Activated CD8-positive, alpha-beta memory T cell treated with anti-CD3 and anti-CD28 coated beads, Interleukin-2, amount 50 U/mL, for 48 hours (primary cell): ENCODE results near the gene EXD3.
A peak's percentile ranks its signal among the peaks of the same experiment; 100 is the strongest.

Source experiments
- DNase-seq: peaks from one replicate; pipeline ENCODE4 v3.0.0-alpha.2; 2020

The EXD3 gene

GRCh38 chr9:137446851-137447471, 24.0 kb upstream of the EXD3 start:
- no peak for DNase-seq

- no peak for DNase-seq
Observed at GRCh38 chr9:137445930-137446431, 23.0 kb upstream of the EXD3 start.

GRCh38 chr9:137445275-137445807, 22.4 kb upstream of the EXD3 start:
- DNase-seq: peak; percentile 92

- DNase-seq: no peak
Observed at GRCh38 chr9:137444106-137444790, 21.3 kb upstream of the EXD3 start.

- no peak for DNase-seq
Observed at GRCh38 chr9:137441935-137442321, 19.0 kb upstream of the EXD3 start.

GRCh38 chr9:137441289-137441934, 18.4 kb upstream of the EXD3 start, which contains the start of gene ENTPD8:
Gene ENTPD8, minus strand, starts transcription at chr9:137441357. Its CDS starts 3,072 bp downstream, at chr9:137438285.
- DNase-seq: no peak

- no peak for DNase-seq
Observed at GRCh38 chr9:137439158-137439714, 16.3 kb upstream of the EXD3 start.

- no peak for DNase-seq
Observed at GRCh38 chr9:137438591-137439157, 15.7 kb upstream of the EXD3 start.

GRCh38 chr9:137437691-137438590, 15.0 kb upstream of the EXD3 start:
- DNase-seq: no peak

- DNase-seq: no peak
Observed at GRCh38 chr9:137436761-137437600, 14.0 kb upstream of the EXD3 start.

- no peak for DNase-seq
Observed at GRCh38 chr9:137435980-137436760, 13.2 kb upstream of the EXD3 start.

GRCh38 chr9:137435381-137435891, 12.5 kb upstream of the EXD3 start:
- no peak for DNase-seq

GRCh38 chr9:137434498-137435380, 11.8 kb upstream of the EXD3 start:
- DNase-seq: no peak

GRCh38 chr9:137433916-137434431, 11.0 kb upstream of the EXD3 start:
- no peak for DNase-seq

- no peak for DNase-seq
Observed at GRCh38 chr9:137433349-137433915, 10.5 kb upstream of the EXD3 start.

GRCh38 chr9:137432687-137433348, 9.9 kb upstream of the EXD3 start:
- no peak for DNase-seq

GRCh38 chr9:137431416-137431931, 8.5 kb upstream of the EXD3 start:
- DNase-seq: no peak
